HepG2 (cell line): ENCODE results near the gene SLC2A6. TPM values are rescaled to one million over a fixed set of nuclear protein-coding genes. Genes with fewer than 3 reads are reported as not detected.

Source experiments
- ATAC-seq: fragments of 200-7000 bp; cut with Tn5 transposase; 3 replicates; pipeline ENCODE4 v1.9.1; 2020; ENCODE audit warnings: mild to moderate bottlenecking, moderate library complexity
- BruUV-seq: library from RNA; stranded (reverse); fragments of 400-500 nt; replicated peaks from 2 replicates; lab custom pipeline; 2021; lab: Mats Ljungman, UMichigan
- CTCF ChIA-PET: fragments of 300-600 bp; formaldehyde crosslinking; extraction: SDS; loops from one replicate; lab custom pipeline; 2021; ENCODE audit warnings: low total read pairs, inconsistent platforms, low intra/inter-chr PET ratio; lab: Yijun Ruan, JAX
- POLR2A ChIA-PET: fragments of 350-600 bp; sonication (Branson Sonifier 250); formaldehyde crosslinking; loops from one replicate; lab custom pipeline; 2020; ENCODE audit warnings: antibody characterized with exemption, inconsistent platforms; lab: Yijun Ruan, JAX
- DNase-seq: peaks from one replicate; pipeline ENCODE4 v3.0.0-alpha.2; 2015; ENCODE audit warnings: low spot score
- FAIRE-seq: peaks from 3 replicates; lab custom pipeline; 2011; peaks lifted over from hg19 to GRCh38; lab: Jason Lieb, UNC
- H2AFZ ChIP-seq: one replicate; pipeline ENCODE4 v1.6.1; 2011; ENCODE audit warnings: low read length, inconsistent platforms
- H3K27ac ChIP-seq: fragments of 300-600 bp; 3 replicates; pipeline ENCODE4 v1.8.0; 2011; ENCODE audit warnings: mixed run types, mild to moderate bottlenecking, mixed read lengths, low read length, inconsistent platforms; ENCODE audit not compliant: insufficient read depth; ENCODE audit errors: extremely low read length
- H3K27me3 ChIP-seq, 2 experiments: fragments of 200-600 bp in 1 of 2; 2 replicates in 1 of 2; 3 replicates in 1 of 2; pipeline versions ENCODE4 v1.6.0 to v1.8.0; 2011; ENCODE audit warnings: low read length in 2 of 2, mild to moderate bottlenecking in 2 of 2, moderate library complexity in 2 of 2, inconsistent platforms in 1 of 2; ENCODE audit not compliant: insufficient read depth in 2 of 2, control insufficient read depth in 1 of 2
- H3K36me3 ChIP-seq, 2 experiments: fragments of 200-600 bp in 1 of 2; replicated peaks in 1 of 2; 2 replicates in 1 of 2; 3 replicates in 1 of 2; pipeline versions ENCODE4 v1.5.1 to v1.8.0; 2011; ENCODE audit warnings: low read length in 2 of 2, inconsistent platforms in 1 of 2; ENCODE audit not compliant: insufficient read depth in 2 of 2, control insufficient read depth in 1 of 2
- H3K4me1 ChIP-seq: 2 replicates; pipeline ENCODE4 v1.5.1; 2012; ENCODE audit warnings: low read length, inconsistent platforms; ENCODE audit not compliant: insufficient read depth
- H3K4me2 ChIP-seq: 2 replicates; pipeline ENCODE4 v1.6.0; 2011; ENCODE audit warnings: low read depth, low read length, inconsistent platforms
- H3K4me3 ChIP-seq, 3 experiments: fragments of 200-600 bp in 1 of 3; sonication (generic), shearing (Covaris generic) in 1 of 3; replicated peaks in 1 of 3; 2 replicates each; pipeline ENCODE4 v1.5.1; 2011 to 2016; ENCODE audit warnings: low read length in 3 of 3, inconsistent platforms in 2 of 3, low read depth in 2 of 3, mild to moderate bottlenecking in 2 of 3, control low read depth in 1 of 3, mixed read lengths in 1 of 3; ENCODE audit not compliant: insufficient read depth in 1 of 3
- H3K79me2 ChIP-seq: one replicate; pipeline ENCODE4 v1.6.1; 2011; ENCODE audit warnings: low read length, inconsistent platforms; ENCODE audit not compliant: insufficient read depth
- H3K9ac ChIP-seq: 2 replicates; pipeline ENCODE4 v1.6.0; 2011; ENCODE audit warnings: mild to moderate bottlenecking, low read depth, low read length, inconsistent platforms; ENCODE audit not compliant: insufficient read depth
- H3K9me3 ChIP-seq: 2 replicates; pipeline ENCODE4 v1.5.1; 2012; ENCODE audit warnings: mild to moderate bottlenecking, low read length
- H4K20me1 ChIP-seq: 2 replicates; pipeline ENCODE4 v1.6.0; 2011; ENCODE audit warnings: inconsistent platforms, mild to moderate bottlenecking, low read length, moderate library complexity; ENCODE audit not compliant: insufficient read depth
- CBX2 ChIP-seq, 2 experiments: fragments of 200-600 bp in 1 of 2; sonication (generic); formaldehyde crosslinking in 1 of 2; IDR thresholded peaks; 2 replicates each; pipeline versions ENCODE4 v1.7.0 to v1.8.1; 2018 to 2022; ENCODE audit warnings: low read depth in 2 of 2, low read length in 1 of 2, mild to moderate bottlenecking in 1 of 2, missing genetic modification reagents in 1 of 2
- HDAC2 ChIP-seq: sonication (generic); formaldehyde crosslinking; IDR thresholded peaks from 2 replicates; pipeline ENCODE4 v1.4.0; 2020; ENCODE audit warnings: missing genetic modification reagents
- HOXA9 ChIP-seq: sonication (generic); formaldehyde crosslinking; IDR thresholded peaks from 2 replicates; pipeline ENCODE4 v1.8.1; 2022; ENCODE audit warnings: missing genetic modification reagents, mild to moderate bottlenecking, moderate library complexity, borderline replicate concordance
- RBAK ChIP-seq: sonication (generic); formaldehyde crosslinking; IDR thresholded peaks from 2 replicates; pipeline ENCODE4 v1.5.1; 2020; ENCODE audit warnings: mild to moderate bottlenecking, missing genetic modification reagents
- RBFOX2 ChIP-seq: fragments of 200-400 bp; formaldehyde crosslinking; IDR thresholded peaks from 2 replicates; pipeline ENCODE4 v1.6.1; 2017; ENCODE audit warnings: low read depth, mild to moderate bottlenecking, low read length
- SOX13 ChIP-seq, 3 experiments: fragments of 450-650 bp in 1 of 3; sonication (generic) in 1 of 3; formaldehyde crosslinking in 1 of 3; IDR thresholded peaks in 2 of 3; conservative IDR thresholded peaks in 1 of 3; 2 replicates each; pipeline versions ENCODE4 v1.5.0 to v1.6.1; 2016 to 2020; ENCODE audit warnings: antibody characterized with exemption in 1 of 3, mild to moderate bottlenecking in 1 of 3, missing compliant biosample characterization in 1 of 3, missing genetic modification reagents in 1 of 3, moderate library complexity in 1 of 3
- SP2 ChIP-seq: sonication (generic); formaldehyde crosslinking; IDR thresholded peaks from 2 replicates; pipeline ENCODE4 v1.5.1; 2020; ENCODE audit warnings: mild to moderate bottlenecking, missing genetic modification reagents
- TRIM22 ChIP-seq: fragments of 450-650 bp; IDR thresholded peaks from 2 replicates; pipeline ENCODE4 v1.6.1; 2017
- ZMYM3 ChIP-seq: sonication (generic); formaldehyde crosslinking; IDR thresholded peaks from 2 replicates; pipeline ENCODE4 v1.5.1; 2020; ENCODE audit warnings: mild to moderate bottlenecking, missing genetic modification reagents
- ZNF253 ChIP-seq: sonication (generic); formaldehyde crosslinking; IDR thresholded peaks from 2 replicates; pipeline ENCODE4 v1.8.0; 2022; ENCODE audit warnings: mild to moderate bottlenecking, missing genetic modification reagents, borderline replicate concordance
- ZNF354B ChIP-seq: sonication (generic); formaldehyde crosslinking; IDR thresholded peaks from 2 replicates; pipeline ENCODE4 v1.8.0; 2022; ENCODE audit warnings: mild to moderate bottlenecking, missing genetic modification reagents
- ZNF451 ChIP-seq: sonication (generic); formaldehyde crosslinking; IDR thresholded peaks from 2 replicates; pipeline ENCODE4 v1.5.0; 2020; ENCODE audit warnings: mild to moderate bottlenecking, missing genetic modification reagents
- ZNF569 ChIP-seq: sonication (generic); formaldehyde crosslinking; IDR thresholded peaks from 2 replicates; pipeline ENCODE4 v1.5.0; 2020; ENCODE audit warnings: mild to moderate bottlenecking, missing genetic modification reagents, moderate library complexity, borderline replicate concordance
- ZNF772 ChIP-seq: sonication (generic); formaldehyde crosslinking; IDR thresholded peaks from 2 replicates; pipeline ENCODE4 v1.5.0; 2020; ENCODE audit warnings: mild to moderate bottlenecking, missing genetic modification reagents
- ZNF839 ChIP-seq: sonication (generic); formaldehyde crosslinking; IDR thresholded peaks from 2 replicates; pipeline ENCODE4 v1.4.0; 2020; ENCODE audit warnings: missing genetic modification reagents, mild to moderate bottlenecking, borderline replicate concordance
- ZSCAN31 ChIP-seq: sonication (generic); formaldehyde crosslinking; IDR thresholded peaks from 2 replicates; pipeline ENCODE4 v1.5.0; 2020; ENCODE audit warnings: low read depth, mild to moderate bottlenecking, missing genetic modification reagents
- WGBS: methylation state at CpG from one replicate; pipeline ENCODE4 v1.1.6; 2017; ENCODE audit warnings: low lambda C conversion rate; 5-methylcytosine and 5-hydroxymethylcytosine counted together
- in situ Hi-C: cut with HindIII; loops from 2 replicates; pipeline ENCODE4 v1.10.0; 2017; ENCODE audit warnings: low pct_unique_long_range_greater_than_20kb; ENCODE audit not compliant: extremely low pct_ligation_motif_present
- intact Hi-C: fragments of 100-400 bp; cut with micrococcal nuclease; formaldehyde crosslinking; loops from one replicate; pipeline ENCODE4 v1.10.0; 2022; ENCODE audit not compliant: unreplicated experiment
- polyA plus RNA-seq, 8 experiments: library from polyadenylated mRNA; depleted of rRNA in 3 of 8; stranded (reverse) in 7 of 8; unstranded in 1 of 8; fragments of >200 nt; fragmentation: Illumina TruSeq in 4 of 8; extraction: Trizol in 4 of 8; gene quantifications; 2 replicates each; pipeline versions ENCODE4 v1.2.1 to v1.2.3, GENCODE V29; 2011 to 2016; ENCODE audit warnings: low read depth in 4 of 8, missing spikeins in 1 of 8, mixed read lengths in 1 of 8; ENCODE audit not compliant: insufficient read depth in 1 of 8
- total RNA-seq, 5 experiments: library from RNA; depleted of rRNA; stranded (reverse); fragments of >200 nt; fragmentation: Illumina TruSeq; extraction: Trizol; gene quantifications; 2 replicates each; pipeline ENCODE4 v1.2.3, GENCODE V29; 2016; ENCODE audit warnings: low read depth in 1 of 5

SLC2A6 gene
- total and polyA plus RNA-seq, 2 of the 13 experiments (the other 11 are each of a cell fraction or from before 2014, with no cell fraction given), result 4.1 to 15.0 TPM

DNA sequence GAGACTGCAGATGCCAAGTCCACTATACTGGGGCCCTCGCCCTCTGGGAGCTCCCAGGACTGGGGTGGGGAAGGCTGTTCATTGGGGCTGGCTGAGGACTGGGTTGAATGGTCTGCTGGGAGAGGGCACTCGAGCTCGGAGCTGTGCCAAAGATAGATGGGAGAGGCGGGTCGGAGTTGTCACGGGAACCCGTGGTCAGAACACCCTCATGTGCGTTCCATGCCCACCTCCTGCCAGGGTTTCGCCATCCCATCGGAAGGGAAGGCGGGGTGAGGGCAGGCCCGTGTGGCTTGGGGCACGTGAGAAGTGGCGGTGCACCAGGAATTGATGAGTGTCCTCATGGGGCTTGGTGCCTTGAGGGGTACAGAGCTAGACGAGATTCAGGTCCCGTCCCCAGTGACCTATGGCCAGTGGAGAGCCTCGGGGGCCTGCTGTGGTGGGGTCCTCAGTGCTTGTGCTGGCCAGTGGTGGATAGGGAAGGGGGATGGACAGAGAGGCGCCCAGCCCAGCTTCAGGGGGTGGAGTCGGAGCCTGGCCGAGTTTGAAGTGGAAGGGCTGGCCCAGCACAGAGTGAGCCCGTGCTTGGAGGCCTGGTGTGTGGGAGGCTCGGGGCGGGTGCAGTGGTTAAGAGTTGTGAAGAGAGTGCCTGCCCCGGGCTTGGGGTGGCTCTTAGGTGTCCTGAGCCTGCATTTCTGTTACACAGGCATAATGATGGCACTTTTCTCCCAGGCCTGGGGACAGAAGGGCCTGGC lies 14.9 kb downstream of the SLC2A6 start:
- no peak overlapping the region for H2AFZ ChIP-seq
- no peak overlapping the region for H3K4me2 ChIP-seq
- in situ Hi-C loops (no loop called here), intact Hi-C loops (no loop called here)
- ChIA-PET POLR2A (interaction anchor here (2.2 kb wide), 1 partner anchor 15 kb away, joined by 6 read pairs; the partner anchor contains the start of gene SLC2A6), CTCF (no interaction called here)
- H3K36me3 ChIP-seq, result peaks cover 9 to 14% of the 10 kb centered on the region in 2 experiments; a peak in 3 of 5 replicates
- H3K9ac ChIP-seq, result no peak overlapping the region
- H3K27me3 ChIP-seq, result no peaks in the 10 kb centered on the region; a peak in 1 of 5 replicates
- no peaks in the 10 kb centered on the region for H3K9me3 ChIP-seq
- no peak for TF ChIP-seq ZMYM3
- no peak for TF ChIP-seq HOXA9 (CRISPR knock-in tag)
- no peak for TF ChIP-seq ZNF839 (CRISPR knock-in tag)
- no peak for TF ChIP-seq ZNF569 (CRISPR knock-in tag)
- no peak for TF ChIP-seq ZNF354B (CRISPR knock-in tag)
- no peak for TF ChIP-seq RBAK (CRISPR knock-in tag)
- no peak for TF ChIP-seq TRIM22
- no peak for TF ChIP-seq CBX2 (IDR thresholded peaks at IDR 0.05; ENCODE audit: low read depth, low read length)
- TF ChIP-seq CBX2 (CRISPR knock-in tag; IDR thresholded peaks at IDR 0.05; ENCODE audit: low read depth), result no peak
- TF ChIP-seq RBFOX2, result no peak
- TF ChIP-seq SP2, result no peak
- TF ChIP-seq ZSCAN31 (CRISPR knock-in tag), result no peak
- no peak for TF ChIP-seq ZNF253 (CRISPR knock-in tag)
- no peak for TF ChIP-seq ZNF772 (CRISPR knock-in tag)
- TF ChIP-seq SOX13 (IDR thresholded peaks at IDR 0.05), result no peak
- no peak for TF ChIP-seq SOX13 (CRISPR knock-in tag; conservative IDR thresholded peaks at IDR 0.05 in 1 of 2, IDR thresholded peaks at IDR 0.05 in 1 of 2)
- no peak for TF ChIP-seq ZNF451 (CRISPR knock-in tag)
- no peak for TF ChIP-seq HDAC2 (CRISPR knock-in tag)
- DNase-seq, result no peak
- no peak overlapping the region for H3K4me3 ChIP-seq
- H3K79me2 ChIP-seq, result peaks cover 14% of the 10 kb centered on the region
- H3K27ac ChIP-seq, result no peak overlapping the region
- no peak for ATAC-seq
- FAIRE-seq, result no peak
- peaks cover 25% of the 10 kb centered on the region for H3K4me1 ChIP-seq
- 95% methylated on average over 20 of the region's 24 CpGs for WGBS
- no peaks in the 10 kb centered on the region; the same call in 1 of the 2 replicates for H4K20me1 ChIP-seq
- BruUV-seq, result no TSS peak
